WERI-Rb-1 (cell line): Measurements from ENCODE around the gene SLC12A3.

ENCODE experiments used
- DNase-seq: peaks from one replicate; pipeline ENCODE4 v3.0.0-alpha.2; 2020
- H3K27ac ChIP-seq: fragments of 250-450 bp; sonication (Bioruptor Pico); 2 replicates; pipeline ENCODE4 v1.5.1; 2020; ENCODE audit warnings: mild to moderate bottlenecking, moderate library complexity
- H3K27me3 ChIP-seq: fragments of 250-450 bp; sonication (Bioruptor Pico); 2 replicates; pipeline ENCODE4 v1.5.1; 2021; ENCODE audit warnings: mild to moderate bottlenecking, low read depth, moderate library complexity; ENCODE audit not compliant: insufficient read depth, severe bottlenecking
- H3K36me3 ChIP-seq: fragments of 250-450 bp; sonication (Bioruptor Pico); 2 replicates; pipeline ENCODE4 v1.5.1; 2020; ENCODE audit warnings: mild to moderate bottlenecking, moderate library complexity
- H3K4me3 ChIP-seq: 2 replicates; pipeline ENCODE4 v1.5.1; 2011; ENCODE audit warnings: low read depth, mild to moderate bottlenecking, control low read depth, low read length
- H3K9me3 ChIP-seq: fragments of 250-450 bp; sonication (Bioruptor Pico); 2 replicates; pipeline ENCODE4 v1.5.1; 2021; ENCODE audit warnings: mild to moderate bottlenecking, moderate library complexity; ENCODE audit not compliant: severe bottlenecking
- CTCF ChIP-seq: IDR thresholded peaks from 2 replicates; pipeline ENCODE4 v1.5.1; 2011; ENCODE audit warnings: low read depth, mild to moderate bottlenecking, control low read depth, inconsistent platforms, low read length

Gene SLC12A3

GRCh38 chr16:56841659-56842058 lies 23.3 kb upstream of the SLC12A3 start:
- Histone ChIP-seq H3K9me3 (no peaks in the 10 kb centered on the region), H3K36me3 (peaks cover 58% of the 10 kb centered on the region), H3K4me3 (no peak overlapping the region), H3K27me3 (no peaks in the 10 kb centered on the region), H3K27ac (no peak overlapping the region)
- no peak for TF ChIP-seq CTCF
- DNase-seq, result no peak

- DNase-seq, result no peak
- TF ChIP-seq CTCF, result no peak
- peaks cover 53% of the 10 kb centered on the region for H3K36me3 ChIP-seq
Observed at GRCh38 chr16:56842133-56842532, 22.9 kb upstream of the SLC12A3 start.

GRCh38 chr16:56844056-56844455 lies 21.0 kb upstream of the SLC12A3 start:
- Histone ChIP-seq H3K27me3 (no peaks in the 10 kb centered on the region), H3K27ac (no peak overlapping the region), H3K36me3 (peaks cover 39% of the 10 kb centered on the region), H3K9me3 (no peaks in the 10 kb centered on the region), H3K4me3 (no peak overlapping the region)
- DNase-seq, result no peak
- TF ChIP-seq CTCF, result no peak

More at GRCh38 chr16:56842133-56842532, 22.9 kb upstream of the SLC12A3 start:
- Histone ChIP-seq H3K4me3 (no peak overlapping the region), H3K27ac (no peak overlapping the region), H3K9me3 (no peaks in the 10 kb centered on the region), H3K27me3 (no peaks in the 10 kb centered on the region)

GRCh38 chr16:56847173-56847910 lies 17.7 kb upstream of the SLC12A3 start:
- no peak for DNase-seq
- Histone ChIP-seq H3K4me3 (no peak overlapping the region), H3K9me3 (no peaks in the 10 kb centered on the region), H3K36me3 (peaks cover 23% of the 10 kb centered on the region), H3K27ac (no peak overlapping the region), H3K27me3 (no peaks in the 10 kb centered on the region)
- no peak for TF ChIP-seq CTCF

- Histone ChIP-seq H3K9me3 (no peaks in the 10 kb centered on the region), H3K4me3 (no peak overlapping the region), H3K36me3 (peaks cover 17% of the 10 kb centered on the region), H3K27me3 (no peaks in the 10 kb centered on the region), H3K27ac (no peak overlapping the region)
- TF ChIP-seq CTCF, result no peak
- DNase-seq, result no peak
Observed at GRCh38 chr16:56848029-56848936, 16.7 kb upstream of the SLC12A3 start.
